Stimulated activated CD4-positive, alpha-beta T cell treated with anti-CD3 and anti-CD28 coated beads, Interleukin-12 subunit alpha, Interleukin-12 subunit beta, amount 100 ng/mL, for 4 hours (primary cell): ENCODE data around the gene SPTBN1.

Source experiments
- DNase-seq: peaks from one replicate; pipeline ENCODE4 v3.0.0-alpha.2; 2020

Gene SPTBN1

GRCh38 chr2:54595999-54596902 lies 140.1 kb downstream of the SPTBN1 start:
- no peak for DNase-seq

GRCh38 chr2:54597153-54597848 lies 141.2 kb downstream of the SPTBN1 start:
- DNase-seq: no peak

GRCh38 chr2:54598347-54599325 lies 142.5 kb downstream of the SPTBN1 start:
- DNase-seq: no peak

GRCh38 chr2:54599326-54599710 lies 143.2 kb downstream of the SPTBN1 start:
- DNase-seq: no peak

- DNase-seq: no peak
Measured at GRCh38 chr2:54599914-54600313, 143.8 kb downstream of the SPTBN1 start.

- DNase-seq: no peak
Measured at GRCh38 chr2:54601339-54601738, 145.2 kb downstream of the SPTBN1 start.

- DNase-seq: no peak
Measured at GRCh38 chr2:54602736-54603322, 146.7 kb downstream of the SPTBN1 start.

GRCh38 chr2:54603357-54603756 lies 147.2 kb downstream of the SPTBN1 start:
- no peak for DNase-seq

GRCh38 chr2:54603796-54604195 lies 147.7 kb downstream of the SPTBN1 start:
- no peak for DNase-seq

GRCh38 chr2:54604871-54605270 lies 148.7 kb downstream of the SPTBN1 start:
- no peak for DNase-seq

- DNase-seq: no peak
Measured at GRCh38 chr2:54605836-54606235, 149.7 kb downstream of the SPTBN1 start.

- DNase-seq: peak; percentile 39
Measured at GRCh38 chr2:54606393-54606958, 150.3 kb downstream of the SPTBN1 start.

- no peak for DNase-seq
Measured at GRCh38 chr2:54608224-54608623, 152.1 kb downstream of the SPTBN1 start.

- DNase-seq: no peak
Measured at GRCh38 chr2:54609241-54609640, 153.1 kb downstream of the SPTBN1 start.

- DNase-seq: no peak
Measured at GRCh38 chr2:54609647-54610046, 153.5 kb downstream of the SPTBN1 start.

- no peak for DNase-seq
Measured at GRCh38 chr2:54610700-54611099, 154.6 kb downstream of the SPTBN1 start.

- DNase-seq: no peak
Measured at GRCh38 chr2:54611830-54612545, 155.9 kb downstream of the SPTBN1 start.

- no peak for DNase-seq
Measured at GRCh38 chr2:54613386-54613785, 157.3 kb downstream of the SPTBN1 start.

- DNase-seq: no peak
Measured at GRCh38 chr2:54613794-54614257, 157.7 kb downstream of the SPTBN1 start.

GRCh38 chr2:54614819-54615218 lies 158.7 kb downstream of the SPTBN1 start:
- no peak for DNase-seq

GRCh38 chr2:54615832-54616534 lies 159.9 kb downstream of the SPTBN1 start:
- DNase-seq: no peak
